A673 (cell line): Measurements from ENCODE around the gene PCK1.

Experiments used
- CTCF ChIP-seq: fragments of 300-800, 200-600 bp; sonication (generic); conservative IDR thresholded peaks from 2 replicates; pipeline ENCODE4 v1.5.1; 2017; ENCODE audit warnings: low read depth, mild to moderate bottlenecking, antibody characterized with exemption, low read length, moderate library complexity, mixed read lengths
- EZH2 ChIP-seq: fragments of 200-600 bp; sonication (generic); IDR thresholded peaks from 2 replicates; pipeline ENCODE4 v1.6.1; 2017; ENCODE audit warnings: borderline replicate concordance, low read depth, mild to moderate bottlenecking, mixed read lengths, antibody characterized with exemption, low read length; ENCODE audit not compliant: poor library complexity, severe bottlenecking

DNA sequence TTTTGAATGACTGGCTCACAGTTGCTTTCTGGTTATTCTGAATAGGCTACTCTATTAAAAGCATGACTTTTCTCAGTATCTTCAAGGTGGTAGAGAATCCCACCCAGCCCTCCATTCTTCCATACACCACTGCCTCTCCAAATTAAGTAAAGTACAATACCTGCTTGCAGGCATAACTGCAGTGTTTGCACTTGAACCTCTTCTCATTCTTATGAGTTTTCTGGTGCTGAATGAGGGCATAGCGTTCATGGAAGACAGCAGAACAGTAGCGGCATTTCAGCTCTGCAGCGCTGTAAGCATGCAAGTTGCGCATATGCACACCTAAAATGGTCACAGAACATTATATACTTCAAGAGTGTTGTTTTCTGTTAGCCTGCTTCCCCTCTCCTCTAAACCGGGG lies 48.5 kb upstream of the PCK1 start:
- TF ChIP-seq CTCF (no peak), EZH2 (no peak)
